ENCODE measurements around the gene PAF1.
"Not testable (repeated sequence)": the region's sequence is repeated elsewhere in the genome, so short reads cannot be mapped to it uniquely, and the experiment has no call there.

The PAF1 gene

GRCh38 chr19:39341719-39342604, 48.9 kb downstream of the PAF1 start, which contains the start of gene SAMD4B:
Gene SAMD4B (plus strand): TSS chr19:39342421. CDS start chr19:39356894, 14,473 bp downstream.
- no peaks in the 10 kb centered on the region for H3K9me3 ChIP-seq (ENCODE audit: low read length)
- no peak within 1 kb of the TSS; the same call in 1 of the 2 replicates for H2AFZ ChIP-seq (ENCODE audit: low read length)
- peaks cover 34% of the 10 kb centered on the region for H3K4me1 ChIP-seq (ENCODE audit: insufficient read depth, low read length, severe bottlenecking)
- H3K9me2 ChIP-seq (ENCODE audit: low read depth, low read length) = no peaks in the 10 kb centered on the region
- no peaks in the 10 kb centered on the region for H4K20me1 ChIP-seq (ENCODE audit: insufficient read depth, low read length)
- peak within 1 kb of the TSS; percentile 24 for H3K27ac ChIP-seq (ENCODE audit: low read depth, low read length, poor library complexity, severe bottlenecking)
- H3K36me3 ChIP-seq (ENCODE audit: insufficient read depth, low read length) = no peaks in the 10 kb centered on the region; the same call in 1 of the 2 replicates
- TF ChIP-seq, protein P1, sequence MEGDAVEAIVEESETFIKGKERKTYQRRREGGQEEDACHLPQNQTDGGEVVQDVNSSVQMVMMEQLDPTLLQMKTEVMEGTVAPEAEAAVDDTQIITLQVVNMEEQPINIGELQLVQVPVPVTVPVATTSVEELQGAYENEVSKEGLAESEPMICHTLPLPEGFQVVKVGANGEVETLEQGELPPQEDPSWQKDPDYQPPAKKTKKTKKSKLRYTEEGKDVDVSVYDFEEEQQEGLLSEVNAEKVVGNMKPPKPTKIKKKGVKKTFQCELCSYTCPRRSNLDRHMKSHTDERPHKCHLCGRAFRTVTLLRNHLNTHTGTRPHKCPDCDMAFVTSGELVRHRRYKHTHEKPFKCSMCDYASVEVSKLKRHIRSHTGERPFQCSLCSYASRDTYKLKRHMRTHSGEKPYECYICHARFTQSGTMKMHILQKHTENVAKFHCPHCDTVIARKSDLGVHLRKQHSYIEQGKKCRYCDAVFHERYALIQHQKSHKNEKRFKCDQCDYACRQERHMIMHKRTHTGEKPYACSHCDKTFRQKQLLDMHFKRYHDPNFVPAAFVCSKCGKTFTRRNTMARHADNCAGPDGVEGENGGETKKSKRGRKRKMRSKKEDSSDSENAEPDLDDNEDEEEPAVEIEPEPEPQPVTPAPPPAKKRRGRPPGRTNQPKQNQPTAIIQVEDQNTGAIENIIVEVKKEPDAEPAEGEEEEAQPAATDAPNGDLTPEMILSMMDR (IDR thresholded peaks at IDR 0.05; ENCODE audit: low read length) = peak; percentile 46
- TF ChIP-seq EZH2 (IDR thresholded peaks at IDR 0.05; ENCODE audit: borderline replicate concordance, low read length) = no peak
- peak within 1 kb of the TSS; percentile 96 for H3K4me3 ChIP-seq (ENCODE audit: low read depth, low read length, poor library complexity, severe bottlenecking)
- peak within 1 kb of the TSS; percentile 96 for H3K9ac ChIP-seq (ENCODE audit: low read length)
- peak within 1 kb of the TSS; percentile 95 for H3K4me2 ChIP-seq (ENCODE audit: low read length)
- H3K27me3 ChIP-seq (ENCODE audit: insufficient read depth, low read length) = no peaks in the 10 kb centered on the region
- peaks cover 6% of the 10 kb centered on the region; the same call in 1 of the 2 replicates for H3K79me2 ChIP-seq (ENCODE audit: insufficient read depth, low read length)
- H3F3A ChIP-seq (ENCODE audit: insufficient read depth, low read length) = 0 out of 2 replicates have a peak, but pooled peaks cover 4% of the 10 kb centered on the region

DNA sequence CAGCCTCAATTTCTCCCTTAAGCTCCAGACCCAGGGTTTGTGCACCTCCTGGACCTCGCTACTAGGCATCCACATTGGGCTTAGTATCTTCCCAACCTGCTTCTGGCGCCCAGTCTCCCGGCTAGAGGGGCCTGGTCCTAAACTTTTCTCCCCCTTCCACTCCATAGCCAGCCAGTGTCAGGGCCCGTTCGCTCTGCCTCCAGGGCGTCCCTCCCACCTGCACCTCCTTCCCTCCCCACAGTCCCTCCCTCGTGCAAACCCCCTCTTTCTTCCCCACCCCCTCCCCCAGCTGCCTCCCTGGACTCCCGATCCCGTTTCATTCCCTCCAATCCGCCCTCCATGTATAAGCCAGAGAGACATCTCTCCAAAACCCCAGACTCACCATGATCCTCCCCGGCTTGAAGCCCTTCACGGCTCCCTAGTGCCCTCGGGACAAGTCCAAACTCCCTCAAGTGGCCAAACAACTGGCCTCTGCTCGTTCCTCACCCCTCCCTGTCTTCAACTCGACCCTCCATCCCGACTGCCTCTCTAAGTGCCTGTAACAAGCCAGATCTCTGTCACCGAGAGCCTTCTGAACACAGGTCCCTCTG, 49.7 kb downstream of the PAF1 start:
- TF ChIP-seq EZH2 (IDR thresholded peaks at IDR 0.05; ENCODE audit: borderline replicate concordance, low read length) = no peak
- TF ChIP-seq, protein P1 (IDR thresholded peaks at IDR 0.05; ENCODE audit: low read length) = no peak
- Histone ChIP-seq H3F3A (ENCODE audit: insufficient read depth, low read length) (0 out of 2 replicates have a peak, but pooled peaks cover 4% of the 10 kb centered on the region), H3K36me3 (ENCODE audit: insufficient read depth, low read length) (no peaks in the 10 kb centered on the region; the same call in 1 of the 2 replicates), H3K27ac (ENCODE audit: low read depth, low read length, poor library complexity, severe bottlenecking) (peak overlapping the region; percentile 24), H3K9me3 (ENCODE audit: low read length) (no peaks in the 10 kb centered on the region), H3K4me2 (ENCODE audit: low read length) (peak overlapping the region; percentile 85), H3K4me3 (ENCODE audit: low read depth, low read length, poor library complexity, severe bottlenecking) (peak overlapping the region; percentile 88), H2AFZ (ENCODE audit: low read length) (no peak overlapping the region; the same call in 1 of the 2 replicates), H3K9me2 (ENCODE audit: low read depth, low read length) (no peaks in the 10 kb centered on the region), H3K79me2 (ENCODE audit: insufficient read depth, low read length) (peaks cover 6% of the 10 kb centered on the region; the same call in 1 of the 2 replicates), H3K27me3 (ENCODE audit: insufficient read depth, low read length) (no peaks in the 10 kb centered on the region), H3K9ac (ENCODE audit: low read length) (peak overlapping the region; percentile 87), H4K20me1 (ENCODE audit: insufficient read depth, low read length) (no peaks in the 10 kb centered on the region), H3K4me1 (ENCODE audit: insufficient read depth, low read length, severe bottlenecking) (peaks cover 37% of the 10 kb centered on the region)

DNA sequence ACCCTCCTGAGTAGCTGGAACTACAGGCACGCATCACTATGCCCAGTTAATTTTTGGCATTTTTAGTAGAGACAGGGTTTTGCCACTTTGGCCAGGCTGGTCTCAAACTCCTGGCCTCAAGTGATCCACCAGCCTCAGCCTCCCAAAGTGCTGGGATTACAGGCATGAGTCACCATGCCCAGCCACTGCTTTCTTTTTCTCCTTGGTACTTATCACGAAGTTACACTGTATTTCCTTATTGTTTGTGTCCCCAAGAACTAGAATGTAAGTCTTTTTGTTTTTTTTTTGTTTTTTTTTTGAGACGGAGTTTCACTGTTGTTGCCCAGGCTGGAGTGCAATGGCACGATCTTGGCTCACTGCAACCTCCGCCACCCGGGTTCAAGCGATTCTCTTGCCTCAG, 50.8 kb downstream of the PAF1 start:
- not testable (repeated sequence) for H3K27me3 ChIP-seq (ENCODE audit: insufficient read depth, low read length); H3K9me2 ChIP-seq (ENCODE audit: low read depth, low read length); H3K4me2 ChIP-seq (ENCODE audit: low read length); H3F3A ChIP-seq (ENCODE audit: insufficient read depth, low read length); H3K36me3 ChIP-seq (ENCODE audit: insufficient read depth, low read length); H3K9me3 ChIP-seq (ENCODE audit: low read length); H3K9ac ChIP-seq (ENCODE audit: low read length); H2AFZ ChIP-seq (ENCODE audit: low read length); H4K20me1 ChIP-seq (ENCODE audit: insufficient read depth, low read length); H3K4me3 ChIP-seq (ENCODE audit: low read depth, low read length, poor library complexity, severe bottlenecking); H3K27ac ChIP-seq (ENCODE audit: low read depth, low read length, poor library complexity, severe bottlenecking); H3K79me2 ChIP-seq (ENCODE audit: insufficient read depth, low read length)
- peaks cover 48% of the 10 kb centered on the region for H3K4me1 ChIP-seq (ENCODE audit: insufficient read depth, low read length, severe bottlenecking)

Data from OCI-LY1 (cell line).